Measurements from ENCODE around the gene GAL3ST1. TPM values are rescaled to one million over a fixed set of nuclear protein-coding genes. Genes with fewer than 3 reads are reported as not detected.
A peak's percentile ranks its signal among the peaks of the same experiment; 100 is the strongest.

GAL3ST1 gene
- total RNA-seq, 1 donor from 2014 or later: 3.0 TPM

DNA sequence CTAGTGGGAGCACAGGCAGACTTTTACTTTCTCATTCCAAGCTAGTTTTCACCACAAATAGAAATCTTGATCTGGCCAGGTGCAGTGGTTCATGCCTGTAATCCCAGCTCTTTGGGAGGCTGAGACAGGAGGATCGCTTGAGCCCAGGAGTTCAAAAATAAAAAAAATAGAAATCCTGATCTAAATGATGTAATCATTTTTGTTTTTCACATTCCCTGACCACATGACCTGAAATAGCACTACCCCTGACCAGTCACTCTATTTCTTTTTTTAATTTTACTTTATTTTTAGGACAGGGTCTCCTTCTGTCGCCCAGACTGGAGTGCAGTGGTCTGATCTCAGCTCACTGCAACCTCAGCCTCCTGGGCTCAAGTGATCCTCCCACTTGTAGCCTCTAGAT, 30.3 kb upstream of the GAL3ST1 start:
- DNase-seq (ENCODE audit: low spot score): no peak
- Mint-ChIP-seq H3K9me3 (ENCODE audit: unreplicated experiment) (no peaks in the 10 kb centered on the region), H3K4me1 (ENCODE audit: unreplicated experiment) (peaks cover 39% of the 10 kb centered on the region), H3K36me3 (ENCODE audit: low read depth, unreplicated experiment) (no peaks in the 10 kb centered on the region), H3K27me3 (ENCODE audit: unreplicated experiment) (peaks cover 6% of the 10 kb centered on the region), H3K4me3 (ENCODE audit: unreplicated experiment) (no peak overlapping the region), H3K27ac (ENCODE audit: unreplicated experiment) (no peak overlapping the region)
- TF ChIP-seq, protein P1, sequence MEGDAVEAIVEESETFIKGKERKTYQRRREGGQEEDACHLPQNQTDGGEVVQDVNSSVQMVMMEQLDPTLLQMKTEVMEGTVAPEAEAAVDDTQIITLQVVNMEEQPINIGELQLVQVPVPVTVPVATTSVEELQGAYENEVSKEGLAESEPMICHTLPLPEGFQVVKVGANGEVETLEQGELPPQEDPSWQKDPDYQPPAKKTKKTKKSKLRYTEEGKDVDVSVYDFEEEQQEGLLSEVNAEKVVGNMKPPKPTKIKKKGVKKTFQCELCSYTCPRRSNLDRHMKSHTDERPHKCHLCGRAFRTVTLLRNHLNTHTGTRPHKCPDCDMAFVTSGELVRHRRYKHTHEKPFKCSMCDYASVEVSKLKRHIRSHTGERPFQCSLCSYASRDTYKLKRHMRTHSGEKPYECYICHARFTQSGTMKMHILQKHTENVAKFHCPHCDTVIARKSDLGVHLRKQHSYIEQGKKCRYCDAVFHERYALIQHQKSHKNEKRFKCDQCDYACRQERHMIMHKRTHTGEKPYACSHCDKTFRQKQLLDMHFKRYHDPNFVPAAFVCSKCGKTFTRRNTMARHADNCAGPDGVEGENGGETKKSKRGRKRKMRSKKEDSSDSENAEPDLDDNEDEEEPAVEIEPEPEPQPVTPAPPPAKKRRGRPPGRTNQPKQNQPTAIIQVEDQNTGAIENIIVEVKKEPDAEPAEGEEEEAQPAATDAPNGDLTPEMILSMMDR (IDR thresholded peaks at IDR 0.05; ENCODE audit: unreplicated experiment): no peak

DNA sequence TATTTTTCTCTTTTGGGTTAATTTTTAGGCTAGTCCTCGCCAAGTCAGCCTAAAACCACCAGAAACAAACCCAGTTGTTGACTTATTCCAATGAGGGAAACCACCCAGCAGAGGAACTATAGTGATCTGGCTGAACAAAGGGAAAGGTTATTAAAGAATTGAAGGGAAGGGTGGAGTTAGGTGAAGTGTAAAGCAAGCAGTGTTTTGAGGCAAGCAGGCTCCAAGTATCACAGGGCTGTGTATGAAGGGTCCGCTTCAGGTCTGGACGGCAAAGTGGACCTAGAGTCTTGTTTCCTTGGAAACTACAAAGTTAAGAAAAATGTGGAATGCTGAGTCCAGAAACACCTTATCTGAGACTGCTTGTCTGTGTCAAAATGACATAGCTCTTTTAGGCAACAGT, 29.3 kb upstream of the GAL3ST1 start:
- Mint-ChIP-seq H3K4me1 (ENCODE audit: unreplicated experiment) (peaks cover 30% of the 10 kb centered on the region), H3K9me3 (ENCODE audit: unreplicated experiment) (no peaks in the 10 kb centered on the region), H3K36me3 (ENCODE audit: low read depth, unreplicated experiment) (no peaks in the 10 kb centered on the region), H3K27me3 (ENCODE audit: unreplicated experiment) (peaks cover 4% of the 10 kb centered on the region), H3K4me3 (ENCODE audit: unreplicated experiment) (no peak overlapping the region), H3K27ac (ENCODE audit: unreplicated experiment) (peak overlapping the region; percentile 21)
- no peak for DNase-seq (ENCODE audit: low spot score)
- TF ChIP-seq, protein P1 (IDR thresholded peaks at IDR 0.05; ENCODE audit: unreplicated experiment): no peak

DNA sequence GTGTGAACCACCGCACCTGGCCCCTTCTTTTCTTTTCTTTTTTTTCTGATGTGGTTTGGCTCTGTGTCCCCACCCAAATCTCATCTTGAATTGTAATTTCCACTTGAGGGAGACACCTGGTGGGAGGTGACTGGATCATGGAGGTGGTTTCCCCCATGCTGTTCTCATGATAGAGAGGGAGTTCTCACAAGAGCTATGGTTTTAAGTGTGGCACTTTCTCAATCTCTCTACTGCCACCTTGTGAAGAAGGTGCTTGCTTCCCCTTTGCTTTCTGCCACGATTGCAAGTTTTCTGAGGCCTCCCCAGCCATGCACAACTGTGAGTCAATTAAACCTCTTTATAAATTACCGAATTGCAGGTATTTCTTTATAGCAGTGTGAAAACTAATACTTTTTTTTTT, 27.6 kb upstream of the GAL3ST1 start:
- no peak overlapping the region for H3K4me3 Mint-ChIP-seq (ENCODE audit: unreplicated experiment)
- TF ChIP-seq, protein P1 (IDR thresholded peaks at IDR 0.05; ENCODE audit: unreplicated experiment): no peak
- DNase-seq (ENCODE audit: low spot score): no peak
- H3K27me3 Mint-ChIP-seq (ENCODE audit: unreplicated experiment): peaks cover 3% of the 10 kb centered on the region
- H3K36me3 Mint-ChIP-seq (ENCODE audit: low read depth, unreplicated experiment): no peaks in the 10 kb centered on the region
- H3K4me1 Mint-ChIP-seq (ENCODE audit: unreplicated experiment): peaks cover 14% of the 10 kb centered on the region
- H3K27ac Mint-ChIP-seq (ENCODE audit: unreplicated experiment): no peak overlapping the region
- no peaks in the 10 kb centered on the region for H3K9me3 Mint-ChIP-seq (ENCODE audit: unreplicated experiment)

DNA sequence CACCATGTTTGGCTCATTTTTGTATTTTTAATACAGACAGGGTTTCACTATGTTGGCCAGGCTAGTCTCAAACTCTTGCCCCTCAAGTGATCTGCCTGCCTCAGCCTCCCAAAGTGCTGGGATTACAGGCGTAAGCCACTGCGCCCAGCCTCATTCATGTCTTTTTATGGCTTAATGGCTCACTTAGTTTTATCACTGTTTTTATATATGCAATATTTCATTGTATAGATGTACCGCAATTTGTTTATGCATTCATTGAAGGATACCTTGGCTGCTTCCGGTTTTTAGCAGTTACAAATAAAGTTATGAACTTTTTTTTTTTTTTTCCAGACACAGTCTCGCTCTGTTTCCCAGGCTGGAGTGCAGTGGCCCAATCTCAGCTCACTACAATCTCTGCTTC, 27.0 kb upstream of the GAL3ST1 start:
- DNase-seq (ENCODE audit: low spot score): no peak
- Mint-ChIP-seq H3K27me3 (ENCODE audit: unreplicated experiment) (peaks cover 3% of the 10 kb centered on the region), H3K36me3 (ENCODE audit: low read depth, unreplicated experiment) (no peaks in the 10 kb centered on the region), H3K27ac (ENCODE audit: unreplicated experiment) (no peak overlapping the region), H3K4me1 (ENCODE audit: unreplicated experiment) (peaks cover 10% of the 10 kb centered on the region), H3K9me3 (ENCODE audit: unreplicated experiment) (no peaks in the 10 kb centered on the region), H3K4me3 (ENCODE audit: unreplicated experiment) (no peak overlapping the region)
- TF ChIP-seq, protein P1 (IDR thresholded peaks at IDR 0.05; ENCODE audit: unreplicated experiment): no peak

DNA sequence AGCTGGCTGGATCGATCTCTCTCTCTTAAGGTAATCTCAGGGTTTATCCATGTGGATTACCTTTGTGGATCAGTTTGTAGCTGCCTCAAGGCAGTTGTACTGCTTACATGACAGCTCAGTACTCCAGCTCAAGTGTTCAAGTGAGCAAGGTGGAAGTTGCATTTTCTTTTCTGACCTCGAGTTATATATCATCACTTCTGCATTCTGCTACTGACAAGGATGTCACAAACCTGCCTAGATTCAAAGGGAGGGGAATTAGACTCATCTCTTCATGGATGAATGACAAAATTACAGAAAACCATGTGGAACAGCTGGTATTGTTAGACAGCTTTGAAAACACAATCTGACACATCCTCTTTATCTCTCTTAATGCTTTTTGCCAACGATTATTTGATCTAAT, 26.5 kb upstream of the GAL3ST1 start:
- H3K4me3 Mint-ChIP-seq (ENCODE audit: unreplicated experiment): no peak overlapping the region
- no peaks in the 10 kb centered on the region for H3K9me3 Mint-ChIP-seq (ENCODE audit: unreplicated experiment)
- TF ChIP-seq, protein P1 (IDR thresholded peaks at IDR 0.05; ENCODE audit: unreplicated experiment): no peak
- peaks cover 5% of the 10 kb centered on the region for H3K4me1 Mint-ChIP-seq (ENCODE audit: unreplicated experiment)
- H3K27ac Mint-ChIP-seq (ENCODE audit: unreplicated experiment): no peak overlapping the region
- no peak for DNase-seq (ENCODE audit: low spot score)
- no peaks in the 10 kb centered on the region for H3K36me3 Mint-ChIP-seq (ENCODE audit: low read depth, unreplicated experiment)
- peaks cover 3% of the 10 kb centered on the region for H3K27me3 Mint-ChIP-seq (ENCODE audit: unreplicated experiment)
